Ishikawa (cell line): Measurements from ENCODE around the gene DEFB132.

Source experiments
- CEBPB ChIP-seq: IDR thresholded peaks from 2 replicates; pipeline ENCODE4 v1.6.1; 2012
- EP300 ChIP-seq: IDR thresholded peaks from 2 replicates; pipeline ENCODE4 v1.6.1; 2012; ENCODE audit warnings: borderline replicate concordance
- FOXM1 ChIP-seq: IDR thresholded peaks from 2 replicates; pipeline ENCODE4 v1.6.1; 2012; ENCODE audit warnings: low read depth, borderline replicate concordance
- MAX ChIP-seq: IDR thresholded peaks from 2 replicates; pipeline ENCODE4 v1.6.1; 2012
- NFIC ChIP-seq: IDR thresholded peaks from 2 replicates; pipeline ENCODE4 v1.6.1; 2012
- RAD21 ChIP-seq: IDR thresholded peaks from 2 replicates; pipeline ENCODE4 v1.6.1; 2012; ENCODE audit warnings: low read depth
- REST ChIP-seq: IDR thresholded peaks from 2 replicates; pipeline ENCODE4 v1.6.1; 2012; ENCODE audit warnings: low read depth, mild to moderate bottlenecking
- TAF1 ChIP-seq: IDR thresholded peaks from 2 replicates; pipeline ENCODE4 v1.6.1; 2012; ENCODE audit warnings: low read depth, mild to moderate bottlenecking
- TCF12 ChIP-seq: IDR thresholded peaks from 2 replicates; pipeline ENCODE4 v1.6.1; 2012; ENCODE audit warnings: low read depth
- TEAD4 ChIP-seq: IDR thresholded peaks from 2 replicates; pipeline ENCODE4 v1.6.1; 2012
- USF1 ChIP-seq: IDR thresholded peaks from 2 replicates; pipeline ENCODE4 v1.6.1; 2012
- ZBTB7A ChIP-seq: IDR thresholded peaks from 2 replicates; pipeline ENCODE4 v1.6.1; 2012; ENCODE audit warnings: low read depth

- TF ChIP-seq TAF1 (no peak), USF1 (no peak), FOXM1 (no peak), RAD21 (peak; percentile 88), CEBPB (no peak), TCF12 (no peak), MAX (peak; percentile 75), ZBTB7A (peak; percentile 75), TEAD4 (peak; percentile 66; the same call in 1 of the 2 replicates), NFIC (no peak), REST (no peak), EP300 (no peak)
Measured at GRCh38 chr20:266596-267562, 9.4 kb downstream of the DEFB132 start.
